Activated CD4-positive, alpha-beta T cell treated with anti-CD3 and anti-CD28 coated beads, Interleukin-2, Interleukin-4, amounts not matched to agents 100 ng/mL and 50 ng/mL, durations not matched to agents 16 hours and 8 hours (primary cell): ENCODE data around the gene ZNF276.

Experiments
- DNase-seq: peaks from one replicate; pipeline ENCODE4 v3.0.0-alpha.2; 2020; ENCODE audit warnings: low spot score

Gene ZNF276

GRCh38 chr16:89712274-89712781 lies 9.0 kb upstream of the ZNF276 start:
- DNase-seq: no peak

GRCh38 chr16:89716493-89716892 lies 4.8 kb upstream of the ZNF276 start:
- DNase-seq: no peak

GRCh38 chr16:89716916-89717687 lies 4.2 kb upstream of the ZNF276 start:
- DNase-seq: no peak

- DNase-seq: no peak
These were observed 3.4 kb upstream of the ZNF276 start for GRCh38 chr16:89717688-89718505.

- DNase-seq: peak; percentile 22
These were observed 855 bp upstream of the ZNF276 start for GRCh38 chr16:89720551-89720812.

- peak; percentile 88 for DNase-seq
These were observed 432 bp downstream of the ZNF276 start for GRCh38 chr16:89721546-89722391.

GRCh38 chr16:89722392-89723278 lies 1.3 kb downstream of the ZNF276 start:
- peak; percentile 87 for DNase-seq

GRCh38 chr16:89723279-89724250 lies 2.2 kb downstream of the ZNF276 start:
- DNase-seq: peak; percentile 82

- no peak for DNase-seq
These were observed 6.2 kb downstream of the ZNF276 start for GRCh38 chr16:89727406-89728120.

GRCh38 chr16:89729293-89729692 lies 8.0 kb downstream of the ZNF276 start:
- no peak for DNase-seq

GRCh38 chr16:89729863-89730593 lies 8.7 kb downstream of the ZNF276 start:
- no peak for DNase-seq

GRCh38 chr16:89730610-89731234 lies 9.4 kb downstream of the ZNF276 start:
- DNase-seq: no peak

- DNase-seq: no peak
These were observed 11.0 kb downstream of the ZNF276 start for GRCh38 chr16:89732142-89732917.

- DNase-seq: no peak
These were observed 11.5 kb downstream of the ZNF276 start for GRCh38 chr16:89732918-89733242.

GRCh38 chr16:89733322-89733721 lies 12.0 kb downstream of the ZNF276 start:
- DNase-seq: no peak

GRCh38 chr16:89733792-89734191 lies 12.5 kb downstream of the ZNF276 start:
- no peak for DNase-seq

GRCh38 chr16:89736554-89736953 lies 15.2 kb downstream of the ZNF276 start:
- no peak for DNase-seq
